Measurements from ENCODE around the gene RASA2.

Gene RASA2

DNA sequence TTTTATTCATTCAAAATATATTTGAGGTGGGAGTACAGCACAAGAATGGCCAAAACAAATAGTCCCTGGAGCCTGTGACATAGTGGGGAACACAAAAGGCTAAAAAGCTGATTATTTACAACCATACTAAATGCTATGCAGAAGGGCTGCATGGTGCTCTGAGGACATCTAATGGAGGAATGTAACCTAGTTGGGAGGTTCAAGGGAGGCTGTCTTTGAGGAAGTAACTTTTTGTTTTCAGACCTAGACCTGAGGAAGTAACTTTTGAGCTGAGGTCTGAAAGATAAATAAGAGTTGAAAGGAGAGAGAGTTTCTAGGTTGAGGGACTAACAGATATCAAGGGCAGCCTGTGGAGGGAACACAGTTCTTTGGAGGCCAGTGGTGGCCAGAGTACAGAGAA, 34.8 kb upstream of the RASA2 start:
- H3K27ac ChIP-seq, result no peak overlapping the region

DNA sequence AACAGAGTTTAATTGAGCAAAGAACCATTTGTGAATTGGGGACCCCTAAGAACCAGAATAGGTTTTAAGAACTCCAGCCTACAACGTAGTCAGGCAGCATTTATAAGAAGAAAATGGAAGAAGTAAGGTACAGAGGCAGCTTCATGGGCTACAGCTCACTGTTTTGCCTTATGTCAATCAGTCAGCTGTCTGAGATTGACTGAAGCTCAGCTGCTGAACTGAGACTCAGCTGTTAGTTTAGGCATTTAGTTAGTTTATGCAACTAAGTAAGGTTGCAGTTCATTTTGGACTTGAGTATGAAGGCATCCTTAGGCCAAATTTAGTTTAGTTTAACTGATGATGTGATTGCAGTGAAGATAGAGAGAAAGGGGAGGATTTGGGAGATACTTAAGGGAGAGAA, 34.1 kb upstream of the RASA2 start:
- TF ChIP-seq, protein P1, sequence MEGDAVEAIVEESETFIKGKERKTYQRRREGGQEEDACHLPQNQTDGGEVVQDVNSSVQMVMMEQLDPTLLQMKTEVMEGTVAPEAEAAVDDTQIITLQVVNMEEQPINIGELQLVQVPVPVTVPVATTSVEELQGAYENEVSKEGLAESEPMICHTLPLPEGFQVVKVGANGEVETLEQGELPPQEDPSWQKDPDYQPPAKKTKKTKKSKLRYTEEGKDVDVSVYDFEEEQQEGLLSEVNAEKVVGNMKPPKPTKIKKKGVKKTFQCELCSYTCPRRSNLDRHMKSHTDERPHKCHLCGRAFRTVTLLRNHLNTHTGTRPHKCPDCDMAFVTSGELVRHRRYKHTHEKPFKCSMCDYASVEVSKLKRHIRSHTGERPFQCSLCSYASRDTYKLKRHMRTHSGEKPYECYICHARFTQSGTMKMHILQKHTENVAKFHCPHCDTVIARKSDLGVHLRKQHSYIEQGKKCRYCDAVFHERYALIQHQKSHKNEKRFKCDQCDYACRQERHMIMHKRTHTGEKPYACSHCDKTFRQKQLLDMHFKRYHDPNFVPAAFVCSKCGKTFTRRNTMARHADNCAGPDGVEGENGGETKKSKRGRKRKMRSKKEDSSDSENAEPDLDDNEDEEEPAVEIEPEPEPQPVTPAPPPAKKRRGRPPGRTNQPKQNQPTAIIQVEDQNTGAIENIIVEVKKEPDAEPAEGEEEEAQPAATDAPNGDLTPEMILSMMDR (IDR thresholded peaks at IDR 0.05), result no peak
- TF ChIP-seq ZFX (IDR thresholded peaks at IDR 0.05; ENCODE audit: borderline replicate concordance), result no peak
- no peak overlapping the region for H3K27ac ChIP-seq

More for the DNA sequence above, 34.8 kb upstream of the RASA2 start:
- TF ChIP-seq, protein P1 (IDR thresholded peaks at IDR 0.05), result peak; percentile 47
- TF ChIP-seq ZFX (IDR thresholded peaks at IDR 0.05; ENCODE audit: borderline replicate concordance), result no peak

DNA sequence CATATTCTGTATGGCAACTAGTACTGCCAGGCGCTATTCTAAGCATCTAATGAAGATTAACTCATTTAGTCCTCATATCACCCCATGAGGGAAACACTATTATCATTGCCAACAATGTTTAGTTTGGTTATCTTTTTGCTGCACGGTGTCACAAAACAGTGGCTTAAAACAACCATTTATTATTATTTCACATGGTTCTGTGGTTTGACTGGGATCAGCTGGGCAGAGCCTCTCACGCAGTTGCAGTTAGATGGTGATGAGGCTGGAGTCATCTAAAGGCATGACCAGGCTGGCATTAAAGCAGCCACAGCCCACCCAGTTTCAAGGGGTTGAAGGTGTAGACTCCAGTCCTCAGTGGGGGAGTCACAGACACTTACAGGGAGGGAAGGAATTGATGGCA, 32.8 kb upstream of the RASA2 start:
- no peak overlapping the region for H3K27ac ChIP-seq
- TF ChIP-seq, protein P1 (IDR thresholded peaks at IDR 0.05), result no peak
- TF ChIP-seq ZFX (IDR thresholded peaks at IDR 0.05; ENCODE audit: borderline replicate concordance), result no peak

DNA sequence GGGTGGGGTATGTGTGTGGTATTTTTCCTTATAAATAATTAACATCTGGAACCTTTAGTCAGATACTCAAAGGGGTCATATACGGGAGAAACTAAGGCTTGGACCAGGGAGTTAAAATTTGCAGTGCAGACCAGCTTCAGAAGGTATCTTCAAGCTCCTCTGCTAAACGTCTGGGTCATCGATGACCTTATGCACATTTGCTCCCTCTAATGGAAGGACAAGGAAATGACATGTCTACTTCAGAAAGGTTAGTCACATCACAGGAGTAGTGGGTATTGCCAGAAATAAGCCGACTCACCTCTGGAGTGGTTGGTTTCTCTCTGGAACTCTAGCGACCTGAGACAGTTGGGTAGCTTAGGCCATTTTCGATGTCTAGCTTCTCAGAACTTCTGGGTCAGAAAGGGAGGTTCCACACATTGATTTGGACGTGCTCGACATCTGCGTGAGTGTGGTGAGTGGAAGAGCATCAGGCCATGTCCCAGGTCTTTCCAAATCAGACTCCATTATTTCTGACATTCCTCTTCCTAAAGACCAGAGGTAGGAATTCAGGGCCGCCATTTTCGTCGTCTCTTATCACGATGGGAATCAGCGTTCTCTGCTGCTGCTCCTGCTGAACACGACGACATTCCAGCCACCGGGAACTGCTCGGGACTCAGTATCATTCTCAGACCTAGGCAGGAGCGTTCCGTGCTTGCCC, 31.8 kb upstream of the RASA2 start:
- TF ChIP-seq, protein P1 (IDR thresholded peaks at IDR 0.05), result peak; percentile 79
- no peak for TF ChIP-seq ZFX (IDR thresholded peaks at IDR 0.05; ENCODE audit: borderline replicate concordance)
- peak overlapping the region; percentile 57 for H3K27ac ChIP-seq

DNA sequence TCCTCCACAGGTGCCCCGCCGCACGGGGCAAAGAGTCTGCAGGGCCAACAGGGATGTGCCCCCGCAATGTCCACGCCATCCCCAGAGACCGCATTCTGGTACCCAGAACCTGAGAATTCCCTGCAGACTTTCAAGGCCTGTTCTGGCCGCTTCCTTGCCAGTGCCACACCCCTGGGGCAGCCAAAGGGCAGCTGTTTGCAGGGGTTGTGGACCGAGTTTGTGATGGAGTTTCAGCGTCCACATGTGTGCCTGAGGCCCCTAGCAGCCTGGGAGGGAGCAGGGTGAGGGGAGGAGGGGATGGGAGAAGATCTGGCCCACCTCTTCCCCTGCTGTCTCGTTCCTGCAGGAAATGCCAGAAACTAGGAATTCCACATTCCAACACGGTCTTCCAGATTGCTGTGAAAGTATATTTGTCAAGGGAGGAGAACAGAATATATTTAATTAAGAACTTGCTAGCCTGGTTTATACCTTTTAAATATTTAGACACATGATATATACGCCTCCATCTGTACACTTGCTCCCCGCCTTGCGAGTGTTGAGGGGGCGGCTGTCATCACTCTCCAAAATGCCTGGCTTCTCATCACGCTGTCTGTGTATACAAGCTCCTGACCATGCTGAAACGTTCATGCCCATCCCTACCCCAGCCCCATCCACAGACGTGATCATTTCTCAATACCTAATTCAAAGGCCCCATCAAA, 31.1 kb upstream of the RASA2 start:
- H3K27ac ChIP-seq, result peak overlapping the region; percentile 57
- no peak for TF ChIP-seq ZFX (IDR thresholded peaks at IDR 0.05; ENCODE audit: borderline replicate concordance)
- TF ChIP-seq, protein P1 (IDR thresholded peaks at IDR 0.05), result no peak

DNA sequence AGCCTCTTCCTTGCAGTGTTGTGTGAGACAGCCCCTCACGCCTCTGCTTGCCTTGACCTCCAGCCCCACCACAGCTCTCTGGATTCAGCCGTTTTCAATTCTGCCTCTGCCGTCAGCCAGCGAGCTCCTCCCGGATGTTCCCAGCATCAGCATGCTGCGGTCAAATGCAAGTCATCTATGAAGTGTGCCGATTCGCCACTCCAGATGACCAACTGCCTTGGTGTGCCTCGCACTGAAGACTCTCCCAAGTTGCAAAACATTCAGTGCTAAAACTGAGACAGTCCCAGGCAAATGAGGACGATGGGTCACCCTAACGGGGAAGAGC, 30.6 kb upstream of the RASA2 start:
- no peak overlapping the region for H3K27ac ChIP-seq
- TF ChIP-seq ZFX (IDR thresholded peaks at IDR 0.05; ENCODE audit: borderline replicate concordance), result no peak
- TF ChIP-seq, protein P1 (IDR thresholded peaks at IDR 0.05), result no peak

DNA sequence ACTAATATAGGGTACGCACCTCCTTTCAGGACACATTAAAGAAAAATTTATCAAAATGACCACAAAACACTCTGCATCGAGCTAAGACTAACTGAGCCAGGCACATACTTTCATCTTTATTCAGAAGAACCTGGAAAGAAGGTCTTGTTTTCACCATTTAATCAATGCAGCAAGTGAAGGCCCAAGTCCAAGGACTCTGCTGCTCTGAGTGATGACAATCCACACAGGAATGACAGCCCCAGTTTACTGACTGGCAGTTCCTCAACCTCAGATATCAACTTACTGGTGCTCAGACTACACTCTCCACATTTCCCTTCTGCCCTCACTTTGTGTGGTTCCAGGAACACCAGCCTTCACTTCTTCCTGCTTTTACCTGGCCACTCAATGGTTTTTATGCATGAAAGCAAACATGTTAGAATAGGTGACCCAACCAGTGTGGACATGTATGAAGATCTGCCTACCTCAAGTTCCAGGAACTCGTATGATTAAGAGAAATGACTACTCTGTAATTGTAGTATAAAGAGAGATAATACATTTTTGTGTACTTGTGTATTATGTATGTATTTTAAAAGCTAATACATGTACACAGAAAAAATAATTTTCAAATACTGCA, 29.1 kb upstream of the RASA2 start:
- TF ChIP-seq, protein P1 (IDR thresholded peaks at IDR 0.05), result no peak
- no peak for TF ChIP-seq ZFX (IDR thresholded peaks at IDR 0.05; ENCODE audit: borderline replicate concordance)
- no peak overlapping the region for H3K27ac ChIP-seq

All from 22Rv1 (cell line).